Stimulated activated CD8-positive, alpha-beta memory T cell treated with anti-CD3 and anti-CD28 coated beads, Interleukin-15, amount 100 ng/mL, for 24 hours (primary cell): ENCODE results near the gene KCTD1.
"Not testable (repeated sequence)": the region's sequence is repeated elsewhere in the genome, so short reads cannot be mapped to it uniquely, and the experiment has no call there.

ENCODE experiments used
- DNase-seq: peaks from one replicate; pipeline ENCODE4 v3.0.0-alpha.2; 2020; ENCODE audit warnings: low read depth

Gene KCTD1

GRCh38 chr18:26457611-26458353 lies 90.6 kb downstream of the KCTD1 start:
- DNase-seq: no peak

- no peak for DNase-seq
These were observed 91.2 kb downstream of the KCTD1 start for GRCh38 chr18:26457195-26457594.

GRCh38 chr18:26456070-26456491 lies 92.3 kb downstream of the KCTD1 start:
- no peak for DNase-seq

GRCh38 chr18:26455639-26456038 lies 92.7 kb downstream of the KCTD1 start:
- DNase-seq: no peak

GRCh38 chr18:26454616-26455015 lies 93.7 kb downstream of the KCTD1 start:
- no peak for DNase-seq

GRCh38 chr18:26454192-26454591 lies 94.2 kb downstream of the KCTD1 start:
- DNase-seq: no peak

- no peak for DNase-seq
These were observed 94.9 kb downstream of the KCTD1 start for GRCh38 chr18:26453386-26453901.

GRCh38 chr18:26450989-26451682 lies 97.2 kb downstream of the KCTD1 start:
- DNase-seq: no peak

GRCh38 chr18:26448714-26449159 lies 99.6 kb downstream of the KCTD1 start:
- DNase-seq: no peak

- DNase-seq: no peak
These were observed 104.5 kb downstream of the KCTD1 start for GRCh38 chr18:26443853-26444252.

GRCh38 chr18:26442126-26442525 lies 106.2 kb downstream of the KCTD1 start:
- DNase-seq: no peak

- no peak for DNase-seq
These were observed 107.7 kb downstream of the KCTD1 start for GRCh38 chr18:26440644-26441043.

GRCh38 chr18:26439537-26439936 lies 108.8 kb downstream of the KCTD1 start:
- DNase-seq: no peak

GRCh38 chr18:26438980-26439379 lies 109.4 kb downstream of the KCTD1 start:
- DNase-seq: no peak

GRCh38 chr18:26437634-26438033 lies 110.7 kb downstream of the KCTD1 start:
- not testable (repeated sequence) for DNase-seq

GRCh38 chr18:26436176-26437051 lies 111.9 kb downstream of the KCTD1 start:
- no peak for DNase-seq

- no peak for DNase-seq
These were observed 112.8 kb downstream of the KCTD1 start for GRCh38 chr18:26435415-26436095.

- no peak for DNase-seq
These were observed 113.5 kb downstream of the KCTD1 start for GRCh38 chr18:26434887-26435286.

GRCh38 chr18:26432651-26433424 lies 115.5 kb downstream of the KCTD1 start:
- no peak for DNase-seq

- DNase-seq: no peak
These were observed 118.7 kb downstream of the KCTD1 start for GRCh38 chr18:26429535-26430226.
